WERI-Rb-1 (cell line): ENCODE results near the gene DPEP1.
A peak's percentile ranks its signal among the peaks of the same experiment; 100 is the strongest.
"Not testable (repeated sequence)": the region's sequence is repeated elsewhere in the genome, so short reads cannot be mapped to it uniquely, and the experiment has no call there.

Experiments
- DNase-seq: peaks from one replicate; pipeline ENCODE4 v3.0.0-alpha.2; 2020
- H3K27ac ChIP-seq: fragments of 250-450 bp; sonication (Bioruptor Pico); 2 replicates; pipeline ENCODE4 v1.5.1; 2020; ENCODE audit warnings: mild to moderate bottlenecking, moderate library complexity
- H3K27me3 ChIP-seq: fragments of 250-450 bp; sonication (Bioruptor Pico); 2 replicates; pipeline ENCODE4 v1.5.1; 2021; ENCODE audit warnings: mild to moderate bottlenecking, low read depth, moderate library complexity; ENCODE audit not compliant: insufficient read depth, severe bottlenecking
- H3K36me3 ChIP-seq: fragments of 250-450 bp; sonication (Bioruptor Pico); 2 replicates; pipeline ENCODE4 v1.5.1; 2020; ENCODE audit warnings: mild to moderate bottlenecking, moderate library complexity
- H3K4me3 ChIP-seq: 2 replicates; pipeline ENCODE4 v1.5.1; 2011; ENCODE audit warnings: low read depth, mild to moderate bottlenecking, control low read depth, low read length
- H3K9me3 ChIP-seq: fragments of 250-450 bp; sonication (Bioruptor Pico); 2 replicates; pipeline ENCODE4 v1.5.1; 2021; ENCODE audit warnings: mild to moderate bottlenecking, moderate library complexity; ENCODE audit not compliant: severe bottlenecking
- CTCF ChIP-seq: IDR thresholded peaks from 2 replicates; pipeline ENCODE4 v1.5.1; 2011; ENCODE audit warnings: low read depth, mild to moderate bottlenecking, control low read depth, inconsistent platforms, low read length

Gene DPEP1

DNA sequence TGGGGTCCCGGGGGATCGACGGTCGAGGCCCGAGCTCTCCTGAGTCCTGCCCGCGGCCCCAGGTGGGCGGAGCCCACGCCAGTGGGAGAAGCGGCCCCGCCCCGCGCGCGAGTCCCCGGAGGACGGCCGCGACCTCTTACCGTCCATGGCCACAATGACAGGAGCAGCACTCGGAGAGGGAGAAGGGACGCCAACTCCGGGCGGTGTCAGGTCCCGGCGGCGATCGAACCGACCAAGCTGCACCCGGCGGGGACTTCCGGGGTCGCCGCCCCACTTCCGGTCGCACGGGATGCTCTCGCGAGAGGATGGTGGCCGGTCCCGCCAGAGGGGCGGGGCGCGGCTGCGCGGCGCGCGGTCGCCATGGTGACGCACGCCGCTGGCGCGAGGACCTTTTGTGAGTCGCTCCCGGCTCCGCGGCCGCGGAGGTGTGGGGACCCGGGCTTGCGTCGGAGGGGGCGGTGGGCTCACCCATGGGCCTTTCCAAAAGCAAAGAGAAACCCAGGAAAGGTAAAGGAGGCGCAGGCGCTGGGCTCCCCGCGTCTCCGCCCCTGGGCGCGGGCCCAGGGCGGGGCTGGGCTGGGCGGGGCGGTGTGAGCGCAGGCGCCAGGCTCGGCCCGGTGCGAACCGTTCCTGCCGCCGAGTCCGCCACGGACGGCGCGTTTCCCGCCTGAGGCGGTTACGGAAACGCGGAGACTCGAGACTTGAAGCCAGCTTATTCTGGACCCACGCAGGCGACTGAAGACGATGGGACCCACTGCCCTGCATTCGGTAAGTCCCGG, 44.2 kb downstream of the DPEP1 start, which contains the start of the genes CHMP1A and SPATA33:
Gene CHMP1A (minus strand): TSS at position 267 of the 779 bp plus-strand sequence. CDS start 120 bp downstream, at position 147.
Gene SPATA33 (plus strand): TSS at position 395 of the 779 bp plus-strand sequence. CDS start 76 bp downstream, at position 471.
- TF ChIP-seq CTCF, result no peak
- DNase-seq, result peak; percentile 72
- H3K27me3 ChIP-seq, result no peaks in the 10 kb centered on the region
- H3K36me3 ChIP-seq, result peaks cover 23% of the 10 kb centered on the region
- H3K4me3 ChIP-seq, result peak within 1 kb of the TSS; percentile 64
- H3K9me3 ChIP-seq, result no peaks in the 10 kb centered on the region
- H3K27ac ChIP-seq, result peak within 1 kb of the TSS; percentile 79

DNA sequence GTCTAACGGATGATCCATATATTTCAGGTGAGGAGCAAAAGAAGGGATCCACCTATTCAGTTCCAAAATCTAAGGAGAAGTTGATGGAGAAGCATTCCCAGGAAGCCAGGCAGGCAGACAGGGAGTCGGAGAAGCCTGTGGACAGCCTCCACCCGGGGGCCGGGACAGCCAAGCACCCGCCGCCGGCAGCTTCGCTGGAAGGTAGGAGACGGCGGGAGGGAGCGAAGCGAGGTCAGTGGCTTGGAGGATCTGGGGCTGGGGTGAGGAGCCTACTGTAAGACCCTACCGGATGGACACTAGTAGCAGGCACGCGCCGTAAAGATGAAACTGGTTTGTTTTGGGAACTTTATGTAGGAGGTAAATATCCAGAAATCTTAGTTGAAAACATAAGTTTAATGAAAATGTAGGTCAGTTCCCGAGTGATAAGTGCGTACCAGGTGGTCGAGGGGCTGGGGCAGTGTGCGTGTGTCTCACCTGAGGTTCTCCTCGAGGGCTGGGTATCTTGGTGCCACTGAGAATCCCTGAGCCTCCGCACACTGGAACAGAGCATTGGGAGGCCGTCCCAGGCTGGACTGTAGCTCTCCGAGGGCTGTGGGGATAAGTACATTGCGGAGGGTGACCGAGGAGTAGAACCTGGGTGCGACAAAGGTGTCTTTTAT, 44.9 kb downstream of the DPEP1 start:
- no peak for TF ChIP-seq CTCF
- Histone ChIP-seq H3K4me3 (peak overlapping the region; percentile 64), H3K27me3 (no peaks in the 10 kb centered on the region), H3K36me3 (peaks cover 23% of the 10 kb centered on the region), H3K9me3 (no peaks in the 10 kb centered on the region), H3K27ac (peak overlapping the region; percentile 79)
- DNase-seq, result no peak

DNA sequence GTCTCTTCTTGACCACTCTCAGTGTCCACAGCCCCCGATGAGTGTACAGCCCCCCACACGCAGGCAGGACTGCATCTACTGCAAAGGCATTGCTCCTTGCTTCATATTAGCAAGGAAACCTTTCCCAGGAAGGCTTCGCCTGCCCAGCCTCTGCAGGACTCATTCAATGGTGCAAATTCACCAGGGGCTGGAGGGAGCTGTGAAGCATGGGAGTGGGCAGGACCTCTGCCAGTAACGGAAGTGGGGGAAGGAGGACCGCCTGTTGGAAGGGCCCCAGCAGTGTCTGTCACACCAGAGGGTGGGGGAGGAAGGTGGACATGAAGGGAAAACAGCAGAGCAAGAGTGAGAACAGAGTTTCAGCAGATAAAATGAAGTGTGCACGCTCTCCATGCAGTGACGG, 46.7 kb downstream of the DPEP1 start:
- DNase-seq, result no peak
- Histone ChIP-seq H3K36me3 (peaks cover 23% of the 10 kb centered on the region), H3K27ac (no peak overlapping the region), H3K9me3 (no peaks in the 10 kb centered on the region), H3K27me3 (no peaks in the 10 kb centered on the region), H3K4me3 (no peak overlapping the region)
- no peak for TF ChIP-seq CTCF

DNA sequence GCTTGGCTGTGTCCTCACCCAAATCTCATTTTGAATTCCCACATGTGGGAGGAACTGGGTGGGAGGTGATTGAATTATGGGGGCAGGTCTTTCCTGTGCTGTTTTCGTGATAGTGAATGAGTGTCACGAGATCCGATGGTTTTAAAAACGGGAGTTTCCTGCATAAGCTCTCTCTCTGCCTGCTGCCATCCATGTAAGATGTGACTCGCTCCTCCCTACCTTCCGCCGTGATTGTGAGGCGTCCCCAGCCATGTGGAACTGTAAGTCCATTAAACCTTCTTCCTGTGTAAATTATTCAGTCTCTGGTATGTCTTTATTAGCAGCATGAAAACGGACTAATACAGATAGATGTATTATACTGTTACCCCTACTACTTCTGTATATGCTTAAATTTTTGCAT, 47.8 kb downstream of the DPEP1 start:
- no peak for TF ChIP-seq CTCF
- H3K9me3 ChIP-seq, result no peaks in the 10 kb centered on the region
- peaks cover 23% of the 10 kb centered on the region for H3K36me3 ChIP-seq

GRCh38 chr16:89664238-89664637, 50.8 kb downstream of the DPEP1 start:
- H3K36me3 ChIP-seq, result peaks cover 23% of the 10 kb centered on the region
- not testable (repeated sequence) for H3K4me3 ChIP-seq, H3K27ac ChIP-seq, DNase-seq, H3K27me3 ChIP-seq, H3K9me3 ChIP-seq

More for the DNA sequence above, 47.8 kb downstream of the DPEP1 start:
- H3K27ac ChIP-seq, result no peak overlapping the region
- H3K27me3 ChIP-seq, result no peaks in the 10 kb centered on the region
- DNase-seq, result no peak
- H3K4me3 ChIP-seq, result no peak overlapping the region

GRCh38 chr16:89667000-89667399, 53.6 kb downstream of the DPEP1 start:
- H3K27ac ChIP-seq, H3K4me3 ChIP-seq, H3K9me3 ChIP-seq, H3K27me3 ChIP-seq, H3K36me3 ChIP-seq: not testable (repeated sequence)
- peak; percentile 50; the same call in 1 of the 2 replicates for TF ChIP-seq CTCF
- DNase-seq, result peak; percentile 41
